AG04450 (cell line): ENCODE results near the gene RPL18. TPM values are rescaled to one million over a fixed set of nuclear protein-coding genes. Genes with fewer than 3 reads are reported as not detected.

ENCODE experiments used
- CTCF ChIA-PET: fragments of 300-600, 350-600 bp; formaldehyde crosslinking; extraction: SDS; loops from one replicate; lab custom pipeline; 2022; ENCODE audit warnings: antibody characterized with exemption, inconsistent platforms; lab: Charles Lee
- POLR2A ChIA-PET: fragments of 350-600 bp; formaldehyde crosslinking; extraction: SDS; loops from one replicate; lab custom pipeline; 2021; ENCODE audit warnings: antibody characterized with exemption, inconsistent platforms; lab: Yijun Ruan, JAX
- DNase-seq: peaks from one replicate; pipeline ENCODE4 v3.0.0-alpha.2; 2011; ENCODE audit warnings: low read depth, low spot score
- H3K27ac ChIP-seq: one replicate; pipeline ENCODE4 v1.5.1; 2012; ENCODE audit warnings: low read depth, low read length, control low read depth
- H3K27me3 ChIP-seq: one replicate; pipeline ENCODE4 v1.6.0; 2012; ENCODE audit warnings: low read length; ENCODE audit not compliant: control insufficient read depth, insufficient read depth
- H3K4me3 ChIP-seq: 2 replicates; pipeline ENCODE4 v1.5.1; 2011; ENCODE audit warnings: mild to moderate bottlenecking, low read depth, low read length, control low read depth
- H3K9me3 ChIP-seq: 2 replicates; pipeline ENCODE4 v1.5.1; 2012; ENCODE audit warnings: low read length; ENCODE audit not compliant: control insufficient read depth, insufficient read depth
- CTCF ChIP-seq: IDR thresholded peaks from 2 replicates; pipeline ENCODE4 v1.5.1; 2011; ENCODE audit warnings: low read depth, low read length, control low read depth, inconsistent platforms
- polyA plus RNA-seq: library from polyadenylated mRNA; depleted of rRNA; stranded (reverse); fragments of >200 nt; gene quantifications from 2 replicates; pipeline ENCODE4 v1.2.3, GENCODE V29; 2011

The RPL18 gene
- polyA plus RNA-seq, 1 experiment = 1,020 TPM

- Histone ChIP-seq H3K27ac (no peak overlapping the region), H3K9me3 (no peaks in the 10 kb centered on the region), H3K27me3 (no peaks in the 10 kb centered on the region), H3K4me3 (no peak overlapping the region)
- POLR2A ChIA-PET = interaction anchor here (0.6 kb wide), 1 partner anchor 56 kb away, joined by 3 read pairs; no protein-coding TSS in a partner anchor
- DNase-seq = no peak
- CTCF ChIA-PET = interaction anchor here (4.8 kb wide), 1 partner anchor 11 kb away, joined by 22 read pairs; no protein-coding TSS in a partner anchor
- no peak for TF ChIP-seq CTCF
These were observed 45.5 kb upstream of the RPL18 start for GRCh38 chr19:48664476-48664875.

GRCh38 chr19:48663667-48664066 lies 44.7 kb upstream of the RPL18 start:
- no peak for TF ChIP-seq CTCF
- POLR2A ChIA-PET = no interaction called here
- no peak overlapping the region for H3K27ac ChIP-seq
- H3K27me3 ChIP-seq = no peaks in the 10 kb centered on the region
- CTCF ChIA-PET = interaction anchor here (4.8 kb wide), 1 partner anchor 11 kb away, joined by 22 read pairs; no protein-coding TSS in a partner anchor
- H3K4me3 ChIP-seq = no peak overlapping the region
- no peak for DNase-seq
- no peaks in the 10 kb centered on the region for H3K9me3 ChIP-seq

- no peak for TF ChIP-seq CTCF
- no peak for DNase-seq
- ChIA-PET POLR2A (no interaction called here), CTCF (interaction anchor here (1.0 kb wide), 1 partner anchor 14 kb away, joined by 3 read pairs; no protein-coding TSS in a partner anchor)
- Histone ChIP-seq H3K27ac (no peak overlapping the region), H3K27me3 (no peaks in the 10 kb centered on the region), H3K4me3 (no peak overlapping the region), H3K9me3 (no peaks in the 10 kb centered on the region)
These were observed 42.7 kb upstream of the RPL18 start for GRCh38 chr19:48661711-48662090.

GRCh38 chr19:48660852-48661710 lies 42.1 kb upstream of the RPL18 start:
- TF ChIP-seq CTCF = no peak
- Histone ChIP-seq H3K9me3 (no peaks in the 10 kb centered on the region), H3K27me3 (no peaks in the 10 kb centered on the region), H3K27ac (no peak overlapping the region), H3K4me3 (no peak overlapping the region)
- CTCF ChIA-PET = interaction anchor here (1.0 kb wide), 1 partner anchor 15 kb away, joined by 3 read pairs; no protein-coding TSS in a partner anchor
- no peak for DNase-seq
- POLR2A ChIA-PET = no interaction called here

GRCh38 chr19:48659768-48660167 lies 40.8 kb upstream of the RPL18 start:
- no peaks in the 10 kb centered on the region for H3K27me3 ChIP-seq
- ChIA-PET POLR2A (no interaction called here), CTCF (no interaction called here)
- no peak overlapping the region for H3K27ac ChIP-seq
- TF ChIP-seq CTCF = no peak
- no peak for DNase-seq
- H3K9me3 ChIP-seq = no peaks in the 10 kb centered on the region
- no peak overlapping the region for H3K4me3 ChIP-seq
